ENCODE measurements around the gene RDH11. TPM values are rescaled to one million over a fixed set of nuclear protein-coding genes. Genes with fewer than 3 reads are reported as not detected.

The RDH11 gene
- polyA plus RNA-seq, 3 donors, result 105 to 122 (median 111) TPM

DNA sequence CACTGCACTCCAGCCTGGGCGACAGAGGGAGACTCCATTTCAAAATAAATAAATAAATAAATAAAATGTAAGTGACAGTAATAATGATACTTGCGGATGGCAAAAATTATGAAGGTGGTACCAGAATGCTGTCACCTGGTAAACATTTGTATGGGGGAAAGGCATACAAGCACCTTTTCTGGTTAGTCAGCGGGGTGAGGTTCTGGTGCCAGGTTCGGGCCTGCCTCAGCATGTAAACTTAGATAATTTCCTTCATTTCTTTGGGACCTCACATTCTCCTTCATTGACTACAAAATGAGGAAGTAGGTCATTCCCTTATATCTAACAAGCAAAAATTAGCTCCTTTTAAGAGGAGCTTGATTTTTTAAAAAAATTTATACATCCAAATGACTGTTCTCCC is 31.9 kb downstream of the RDH11 start:
- DNase-seq, result no peak

DNA sequence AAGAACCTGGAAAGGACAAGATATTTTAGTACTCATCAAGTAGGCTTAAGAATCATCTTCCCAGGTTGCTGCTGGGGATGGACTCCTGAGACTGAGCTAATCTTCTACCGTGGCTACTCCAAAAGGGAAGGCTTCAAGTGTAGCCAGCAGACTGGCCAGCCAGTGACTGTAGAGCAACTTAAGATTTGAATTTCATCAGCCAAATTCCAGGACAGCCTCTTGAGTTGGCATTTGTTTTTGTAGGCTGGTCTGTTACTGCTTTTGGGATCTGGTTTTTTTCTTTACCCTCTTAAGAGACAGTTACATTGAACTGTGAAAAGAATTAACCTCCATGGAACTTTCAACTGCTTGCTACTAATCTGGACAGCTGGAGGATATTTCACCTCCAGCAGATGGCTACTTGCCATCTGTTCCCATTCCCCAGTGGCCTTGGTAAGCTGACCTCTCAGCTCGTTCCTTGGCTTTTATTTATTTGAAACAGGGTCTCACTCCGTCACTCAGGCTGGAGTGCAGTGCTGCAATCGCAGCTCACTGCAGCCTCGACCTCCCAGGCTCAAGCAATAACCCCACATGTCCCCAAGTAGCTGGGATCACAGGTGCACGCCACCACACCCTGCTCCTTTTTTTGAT is 41.8 kb downstream of the RDH11 start:
- no peak for DNase-seq

DNA sequence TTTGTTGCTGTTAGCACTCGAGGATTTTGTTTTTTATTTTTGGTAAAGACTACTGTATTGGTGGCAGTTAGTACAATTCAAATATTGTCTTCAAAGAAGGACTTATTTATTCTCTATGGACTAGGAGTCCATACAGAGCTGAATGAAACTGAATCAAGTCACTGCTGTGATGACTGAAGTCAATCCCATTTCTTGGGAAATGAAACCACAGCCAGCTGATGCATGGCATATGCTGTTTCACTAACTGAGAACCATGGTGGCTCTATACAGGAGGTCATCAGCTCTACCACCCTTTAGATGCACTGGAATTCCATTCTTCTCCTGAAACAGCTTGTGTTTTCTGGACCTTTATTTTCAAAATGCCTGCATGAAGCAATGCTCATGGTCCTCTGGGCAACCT is 43.4 kb downstream of the RDH11 start:
- no peak for DNase-seq

DNA sequence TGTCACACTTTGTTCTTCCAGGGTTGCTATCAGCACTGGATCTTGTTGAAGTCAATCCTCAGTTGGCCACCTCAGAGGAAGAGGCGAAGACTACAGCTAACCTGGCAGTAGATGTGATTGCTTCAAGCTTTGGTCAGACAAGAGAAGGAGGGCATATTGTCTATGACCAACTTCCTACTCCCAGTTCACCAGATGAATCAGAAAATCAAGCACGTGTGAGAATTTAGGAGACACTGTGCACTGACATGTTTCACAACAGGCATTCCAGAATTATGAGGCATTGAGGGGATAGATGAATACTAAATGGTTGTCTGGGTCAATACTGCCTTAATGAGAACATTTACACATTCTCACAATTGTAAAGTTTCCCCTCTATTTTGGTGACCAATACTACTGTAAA is 44.9 kb downstream of the RDH11 start:
- no peak for DNase-seq

DNA sequence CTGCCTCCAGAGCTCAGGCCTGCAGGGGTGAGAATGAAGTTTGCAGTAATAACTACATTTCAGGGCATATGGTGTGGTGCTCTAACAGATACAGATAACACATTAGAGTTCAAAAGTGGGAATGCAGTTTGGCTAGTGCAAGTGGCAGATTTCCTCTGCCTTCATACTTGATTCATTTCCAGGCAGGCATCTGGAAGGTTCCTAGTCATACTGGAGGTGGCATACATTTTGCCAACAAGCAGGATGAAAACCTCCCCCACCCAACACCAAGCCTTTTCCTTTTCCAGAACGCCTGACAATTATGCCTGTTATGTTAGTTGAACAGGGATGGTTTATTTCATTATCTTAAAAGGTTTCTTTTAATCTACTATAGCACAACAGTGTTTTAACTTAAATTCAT is 45.4 kb downstream of the RDH11 start:
- no peak for DNase-seq

DNA sequence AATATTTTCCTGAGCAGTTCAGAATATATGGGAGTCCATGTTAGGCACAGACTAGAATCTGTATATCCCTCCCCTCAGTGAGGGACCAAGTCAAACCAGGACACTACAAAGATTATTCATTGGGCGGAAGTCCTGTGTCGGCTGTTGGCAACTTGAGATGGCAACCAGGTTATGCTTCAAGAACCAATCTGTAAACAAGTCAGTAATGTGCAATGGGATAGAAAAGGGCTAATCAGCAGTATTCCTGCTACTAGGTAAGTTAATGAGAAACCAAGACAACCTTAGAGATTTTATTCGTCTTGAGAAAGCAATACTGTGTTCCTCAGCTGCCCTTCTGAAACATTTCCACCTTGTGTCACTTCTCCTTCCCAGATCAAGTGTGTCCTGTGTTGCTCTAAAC is 49.4 kb downstream of the RDH11 start:
- DNase-seq, result peak; percentile 20

DNA sequence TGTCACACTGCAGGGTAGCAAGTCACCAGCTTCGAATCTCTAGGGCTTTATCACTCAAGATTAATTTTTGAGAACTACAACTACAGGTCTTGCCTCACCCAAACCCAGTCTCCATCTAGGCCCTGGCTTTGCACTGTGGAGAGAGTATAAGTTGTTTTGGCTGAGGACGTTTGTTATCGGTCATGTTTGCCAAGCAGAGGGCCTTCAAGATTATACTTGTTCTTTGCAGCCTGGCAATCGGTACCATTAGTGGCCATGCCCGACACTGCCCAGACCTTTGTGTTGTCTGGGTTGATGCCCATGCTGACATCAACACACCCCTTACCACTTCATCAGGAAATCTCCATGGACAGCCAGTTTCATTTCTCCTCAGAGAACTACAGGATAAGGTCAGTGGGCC is 50.1 kb downstream of the RDH11 start:
- no peak for DNase-seq

DNA sequence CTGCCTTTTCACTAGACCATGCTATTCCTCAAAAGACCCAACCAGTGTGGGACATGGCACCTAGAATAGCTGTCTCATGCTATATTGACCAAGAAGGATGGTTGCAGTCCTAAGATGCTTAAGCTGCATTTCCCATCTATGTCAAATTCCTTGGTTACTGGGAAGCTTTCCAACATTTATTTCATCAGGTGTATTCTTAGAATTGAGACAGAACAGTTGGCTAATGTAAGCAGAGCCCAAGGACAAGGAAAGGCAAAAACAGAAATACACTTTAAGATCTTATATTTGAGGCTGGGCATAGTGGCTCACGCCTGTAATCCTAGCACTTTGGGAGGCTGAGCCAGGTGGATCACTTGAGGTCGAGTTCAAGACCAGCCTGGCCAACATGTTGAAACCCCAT is 51.1 kb downstream of the RDH11 start:
- no peak for DNase-seq

DNA sequence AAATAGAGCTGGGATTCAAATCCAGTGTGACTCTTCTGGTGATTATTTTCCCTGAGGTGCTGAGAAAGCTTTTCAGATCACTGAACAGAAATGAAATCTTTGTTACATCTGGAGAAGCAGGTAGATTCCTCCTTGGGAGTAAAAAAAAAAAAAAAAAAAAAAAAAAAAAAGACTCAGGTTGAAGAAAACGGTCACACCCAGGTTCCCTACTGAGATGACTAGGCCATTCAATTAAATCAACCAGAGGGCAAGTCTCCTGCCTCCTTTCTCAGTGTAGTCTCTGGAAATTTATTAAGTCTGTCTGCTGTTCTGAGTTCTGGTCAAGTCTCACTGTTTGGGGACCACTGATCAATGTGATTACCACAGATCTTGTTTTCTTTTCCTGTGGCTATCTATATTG is 51.9 kb downstream of the RDH11 start:
- DNase-seq, result no peak

DNA sequence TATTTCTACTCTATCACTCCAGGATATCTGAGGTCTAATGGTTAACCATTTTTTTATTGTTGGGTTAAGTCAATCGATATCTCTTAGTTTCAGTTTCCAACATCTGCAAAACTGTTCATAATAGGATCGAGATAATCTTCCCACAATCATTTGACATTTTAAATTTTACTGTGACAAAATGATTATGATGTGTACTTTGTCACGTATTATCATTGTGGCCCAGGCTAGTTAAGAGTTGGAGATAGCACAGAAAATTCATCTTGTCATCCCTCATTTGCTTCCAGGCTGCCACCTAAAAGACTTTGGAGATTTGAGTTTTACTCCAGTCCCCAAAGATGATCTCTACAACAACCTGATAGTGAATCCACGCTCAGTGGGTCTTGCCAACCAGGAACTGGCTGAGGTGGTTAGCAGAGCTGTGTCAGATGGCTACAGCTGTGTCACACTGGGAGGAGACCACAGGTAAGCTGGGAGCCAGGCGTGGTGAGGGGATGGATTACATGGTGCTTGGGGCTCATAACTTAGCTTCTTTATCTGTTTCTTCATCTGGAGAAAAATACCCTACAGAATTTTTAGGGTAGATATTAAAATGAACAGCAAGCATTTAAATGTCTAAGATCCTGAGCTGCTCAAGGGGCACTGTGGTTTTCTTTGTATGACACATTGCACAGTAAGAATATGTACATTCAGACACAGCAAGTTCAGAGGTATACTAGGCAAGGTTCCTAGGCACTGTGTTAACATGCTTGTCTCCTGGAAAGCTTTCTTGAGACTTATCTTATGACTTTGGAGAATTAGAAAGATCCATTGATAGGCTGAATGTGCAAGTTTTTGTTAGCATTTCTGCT is 53.4 kb downstream of the RDH11 start:
- DNase-seq, result no peak

DNA sequence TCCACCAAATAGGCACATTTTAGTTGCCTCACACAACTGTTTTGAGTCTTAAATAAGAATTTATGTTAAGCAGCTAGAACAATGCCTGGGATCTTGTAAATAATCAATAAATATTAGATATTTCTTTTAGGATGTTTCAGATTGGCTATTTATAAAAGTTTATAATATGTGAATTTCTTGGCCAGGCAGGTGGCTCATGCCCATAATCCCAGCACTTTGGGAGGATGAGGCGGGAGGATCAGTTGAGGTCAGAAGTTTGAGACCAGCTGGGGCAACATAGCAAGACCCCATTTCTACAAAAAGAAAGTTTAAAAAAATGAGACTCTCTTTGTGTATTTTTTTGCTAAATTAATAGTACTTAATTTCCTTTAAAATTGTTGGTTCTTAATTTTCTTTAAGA is 54.1 kb downstream of the RDH11 start:
- no peak for DNase-seq

DNA sequence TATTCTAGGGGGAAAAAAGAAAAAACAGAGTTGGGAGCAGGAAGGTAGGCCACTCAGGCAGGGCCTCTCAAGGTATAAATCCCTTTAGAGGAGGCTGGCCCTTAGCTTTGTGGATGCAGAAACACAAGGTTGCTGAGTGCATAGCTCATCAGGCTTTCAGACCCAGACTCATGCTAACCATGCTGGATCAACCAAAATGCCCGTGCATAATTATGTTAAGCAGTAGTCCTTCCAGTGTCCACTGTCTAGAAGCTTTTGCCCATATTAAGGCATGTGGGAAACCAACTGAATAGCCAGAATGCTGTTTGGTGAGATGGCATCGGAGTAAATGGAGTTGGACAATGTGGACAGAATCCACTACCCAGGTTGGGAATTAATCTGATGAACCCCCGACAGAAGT is 56.9 kb downstream of the RDH11 start:
- no peak for DNase-seq

DNA sequence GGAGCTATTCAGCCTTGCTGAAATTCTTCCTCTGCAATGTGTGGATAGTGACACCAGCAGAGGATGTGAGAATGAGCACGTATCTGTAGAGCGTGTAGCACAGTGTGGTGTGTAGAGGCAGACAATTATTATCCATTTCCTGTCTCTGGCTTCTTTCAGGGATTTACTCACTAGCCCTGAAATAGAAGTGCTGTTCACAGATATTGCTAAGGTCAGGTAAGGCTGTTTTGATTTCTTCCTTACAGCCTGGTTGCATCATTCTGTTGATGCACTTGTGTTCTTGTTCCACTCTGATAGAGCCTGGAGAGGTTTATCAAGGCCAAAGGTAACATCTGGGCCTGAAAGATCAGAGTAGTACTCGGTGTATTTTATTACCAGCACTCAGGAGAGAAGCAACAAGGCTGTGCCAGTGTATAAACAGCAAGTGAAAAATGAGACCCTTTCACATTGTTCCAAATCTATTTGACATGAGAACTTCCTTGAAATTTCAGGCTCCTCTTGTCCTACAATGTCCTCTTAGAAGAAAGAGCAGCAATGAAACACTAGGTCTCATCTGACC is 59.1 kb downstream of the RDH11 start:
- DNase-seq, result no peak

DNA sequence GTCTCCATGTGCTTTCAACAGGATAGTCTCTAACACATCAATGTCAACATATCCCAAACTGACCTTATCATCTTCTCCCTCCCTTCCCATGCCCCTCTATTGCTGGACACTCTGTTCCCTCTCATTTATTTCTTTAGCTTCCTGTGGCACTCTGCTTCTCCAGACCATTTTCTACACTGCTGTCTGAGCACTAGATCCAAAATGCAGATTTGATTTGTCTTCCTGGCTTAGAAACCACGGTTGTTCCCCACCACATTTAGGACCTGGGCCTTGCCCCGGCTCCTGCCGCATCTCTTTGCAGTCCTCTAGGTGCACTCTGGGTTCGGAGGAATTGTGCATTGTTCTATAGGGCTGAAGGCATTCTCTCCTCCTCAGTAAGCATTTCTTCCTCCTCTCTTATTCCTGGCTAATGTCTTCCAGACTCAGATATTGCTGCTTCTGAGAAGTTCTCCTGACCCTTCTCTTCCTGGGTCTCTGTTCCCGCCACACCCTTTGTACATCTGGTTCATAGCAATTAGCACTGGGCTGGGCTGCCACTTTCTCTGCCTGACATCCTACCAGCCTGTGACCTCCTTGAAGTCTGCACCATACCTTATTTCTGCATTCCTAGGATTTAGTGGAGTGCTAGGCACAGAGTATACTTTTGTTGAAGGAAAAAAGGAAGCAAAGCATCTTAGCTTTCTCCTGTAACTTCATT is 62.0 kb downstream of the RDH11 start:
- DNase-seq, result no peak

DNA sequence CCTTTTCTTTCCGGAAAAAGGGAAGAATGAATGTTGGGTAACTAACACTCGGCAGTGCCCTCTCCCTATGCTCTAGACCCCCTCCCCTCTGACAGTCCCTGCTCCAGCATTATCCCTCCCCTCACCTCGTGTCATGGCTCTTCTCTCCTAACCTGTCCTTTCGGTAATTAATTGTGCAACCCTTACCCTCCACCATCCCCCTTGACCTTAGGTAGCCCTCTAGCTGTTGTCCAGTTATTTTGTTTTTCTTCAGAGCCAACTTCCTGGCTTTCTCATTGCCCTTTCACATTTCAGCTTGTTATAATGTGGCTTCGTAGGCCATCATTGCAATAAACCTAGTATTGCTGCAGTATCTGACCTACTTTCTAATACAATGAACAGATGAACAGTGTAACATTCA is 64.6 kb downstream of the RDH11 start:
- no peak for DNase-seq

DNA sequence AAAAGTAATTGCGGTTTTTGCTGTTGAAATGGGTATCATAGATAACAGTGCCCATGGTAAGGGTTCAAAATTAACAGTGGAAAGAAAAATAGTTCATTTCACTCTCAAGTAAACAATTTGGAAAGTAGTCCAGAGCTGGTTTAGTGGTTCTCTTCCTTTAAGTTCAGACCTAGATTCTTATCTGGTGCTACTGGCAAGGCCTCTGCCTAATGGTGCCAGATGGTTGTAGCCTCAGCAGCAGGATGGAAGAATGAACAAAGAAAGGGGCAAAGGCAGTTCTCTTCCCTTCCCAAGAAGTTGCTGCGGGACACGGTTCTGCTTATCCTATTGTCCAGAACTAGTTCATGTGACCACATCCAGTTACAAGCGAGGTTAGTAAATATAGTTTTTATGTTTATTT is 65.4 kb downstream of the RDH11 start:
- DNase-seq, result no peak

DNA sequence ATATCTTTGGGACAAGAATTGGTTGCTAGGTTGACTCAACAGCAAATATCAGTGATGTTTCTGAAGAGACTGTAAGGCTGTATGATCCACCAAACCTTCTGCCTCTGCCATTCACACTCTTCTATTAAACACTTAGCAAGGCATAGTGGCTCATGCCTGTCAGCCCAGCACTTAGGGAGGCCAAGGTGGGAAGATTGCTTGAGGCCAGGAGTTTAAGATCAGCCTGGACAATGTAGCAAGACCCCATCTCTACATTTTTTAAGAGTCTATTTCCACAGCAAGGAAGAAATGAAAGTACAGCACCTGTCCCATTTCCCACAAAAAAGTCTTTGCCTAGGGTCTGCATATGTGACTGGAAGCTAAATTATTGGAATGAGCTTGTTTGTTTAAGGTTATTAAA is 68.0 kb downstream of the RDH11 start:
- DNase-seq, result no peak

Other genes with a start within 250 kb of the RDH11 start
- 1 to 10 TPM; 2.8 to 4.3 (median 2.9) TPM for gene TMEM229B, start 207.0 kb downstream of the RDH11 start, polyA plus RNA-seq (ENCODE audit: insufficient read length in 3 of 3)
- 10 to 100 TPM; 39.1 to 84.5 (median 77.5) TPM for gene PLEKHH1, start 162.5 kb downstream of the RDH11 start, polyA plus RNA-seq (ENCODE audit: insufficient read length in 3 of 3)
- gene PIGH, start 95.5 kb downstream of the RDH11 start, polyA plus RNA-seq (ENCODE audit: insufficient read length in 3 of 3), result 10 to 100 TPM; 37.8 to 44.1 (median 40.5) TPM
- gene ARG2, start 75.8 kb downstream of the RDH11 start, polyA plus RNA-seq (ENCODE audit: insufficient read length in 3 of 3), result 10 to 100 TPM in 2 of 3 donors, 1 to 10 TPM in 1; 7.7 to 20.6 (median 11.6) TPM
- 100 to 1,000 TPM; 101 to 119 (median 118) TPM for gene VTI1B, start 21.1 kb downstream of the RDH11 start, polyA plus RNA-seq (ENCODE audit: insufficient read length in 3 of 3)
- 1 to 10 TPM in 1 of 3 donors, under 1 TPM in 2; 0.40 to 1.2 (median 0.46) TPM for gene RDH12, start 6.1 kb upstream of the RDH11 start, polyA plus RNA-seq (ENCODE audit: insufficient read length in 3 of 3)
- gene ZFYVE26, start 120.8 kb upstream of the RDH11 start, polyA plus RNA-seq (ENCODE audit: insufficient read length in 3 of 3), result 10 to 100 TPM; 15.1 to 20.6 (median 19.6) TPM
- 10 to 100 TPM in 1 of 3 donors, 1 to 10 TPM in 2; 9.8 to 11.0 (median 9.8) TPM for gene RAD51B, start 124.0 kb upstream of the RDH11 start, polyA plus RNA-seq (ENCODE audit: insufficient read length in 3 of 3)

Data from renal pelvis (tissue), 4 donors.